ENCODE measurements around the gene BMAL1. TPM values are rescaled to one million over a fixed set of nuclear protein-coding genes. Genes with fewer than 3 reads are reported as not detected.

Gene BMAL1
- total RNA-seq, 1 experiment from 2014 or later, result 9.3 TPM

- Histone ChIP-seq H3K36me3 (no peaks in the 10 kb centered on the region), H3K9me3 (no peaks in the 10 kb centered on the region), H3K27me3 (peaks cover 14% of the 10 kb centered on the region), H3K4me3 (no peak overlapping the region)
- DNase-seq, result no peak
Measured at GRCh38 chr11:13280777-13281176, 3.2 kb downstream of the BMAL1 start.

- H3K9me3 ChIP-seq, result no peaks in the 10 kb centered on the region
- DNase-seq, result no peak
- no peak overlapping the region for H3K4me3 ChIP-seq
- H3K36me3 ChIP-seq, result no peaks in the 10 kb centered on the region
- peaks cover 5% of the 10 kb centered on the region; the same call in 1 of the 2 replicates for H3K27me3 ChIP-seq
Measured at GRCh38 chr11:13283636-13284035, 6.0 kb downstream of the BMAL1 start.

GRCh38 chr11:13284776-13285588 lies 7.4 kb downstream of the BMAL1 start:
- no peak overlapping the region for H3K4me3 ChIP-seq
- DNase-seq, result no peak
- H3K9me3 ChIP-seq, result no peaks in the 10 kb centered on the region
- no peaks in the 10 kb centered on the region for H3K36me3 ChIP-seq
- H3K27me3 ChIP-seq, result no peaks in the 10 kb centered on the region

- no peak for DNase-seq
- H3K9me3 ChIP-seq, result no peaks in the 10 kb centered on the region
- H3K36me3 ChIP-seq, result no peaks in the 10 kb centered on the region
- no peaks in the 10 kb centered on the region for H3K27me3 ChIP-seq
- no peak overlapping the region for H3K4me3 ChIP-seq
Measured at GRCh38 chr11:13286279-13286821, 8.8 kb downstream of the BMAL1 start.

GRCh38 chr11:13287036-13287435 lies 9.4 kb downstream of the BMAL1 start:
- DNase-seq, result no peak
- H3K4me3 ChIP-seq, result no peak overlapping the region
- no peaks in the 10 kb centered on the region for H3K36me3 ChIP-seq
- H3K27me3 ChIP-seq, result no peaks in the 10 kb centered on the region
- H3K9me3 ChIP-seq, result no peaks in the 10 kb centered on the region

- Histone ChIP-seq H3K27me3 (no peaks in the 10 kb centered on the region), H3K4me3 (no peak overlapping the region), H3K9me3 (no peaks in the 10 kb centered on the region), H3K36me3 (no peaks in the 10 kb centered on the region)
- DNase-seq, result no peak
Measured at GRCh38 chr11:13287681-13288080, 10.1 kb downstream of the BMAL1 start.

- H3K4me3 ChIP-seq, result no peak overlapping the region
- H3K36me3 ChIP-seq, result no peaks in the 10 kb centered on the region
- no peaks in the 10 kb centered on the region for H3K9me3 ChIP-seq
- H3K27me3 ChIP-seq, result no peaks in the 10 kb centered on the region
- no peak for DNase-seq
Measured at GRCh38 chr11:13288375-13289029, 10.9 kb downstream of the BMAL1 start.

GRCh38 chr11:13289081-13289480 lies 11.5 kb downstream of the BMAL1 start:
- H3K27me3 ChIP-seq, result no peaks in the 10 kb centered on the region
- H3K4me3 ChIP-seq, result no peak overlapping the region
- no peaks in the 10 kb centered on the region for H3K9me3 ChIP-seq
- peak; percentile 32 for DNase-seq
- H3K36me3 ChIP-seq, result no peaks in the 10 kb centered on the region

GRCh38 chr11:13290221-13290980 lies 12.8 kb downstream of the BMAL1 start:
- Histone ChIP-seq H3K27me3 (no peaks in the 10 kb centered on the region), H3K36me3 (no peaks in the 10 kb centered on the region), H3K9me3 (no peaks in the 10 kb centered on the region), H3K4me3 (no peak overlapping the region)
- no peak for DNase-seq

GRCh38 chr11:13291361-13291760 lies 13.8 kb downstream of the BMAL1 start:
- Histone ChIP-seq H3K36me3 (no peaks in the 10 kb centered on the region), H3K9me3 (no peaks in the 10 kb centered on the region), H3K27me3 (no peaks in the 10 kb centered on the region), H3K4me3 (no peak overlapping the region)
- no peak for DNase-seq

GRCh38 chr11:13291800-13292199 lies 14.2 kb downstream of the BMAL1 start:
- Histone ChIP-seq H3K27me3 (no peaks in the 10 kb centered on the region), H3K4me3 (no peak overlapping the region), H3K36me3 (no peaks in the 10 kb centered on the region), H3K9me3 (no peaks in the 10 kb centered on the region)
- DNase-seq, result no peak

- Histone ChIP-seq H3K36me3 (no peaks in the 10 kb centered on the region), H3K9me3 (no peaks in the 10 kb centered on the region), H3K4me3 (no peak overlapping the region), H3K27me3 (no peaks in the 10 kb centered on the region)
- no peak for DNase-seq
Measured at GRCh38 chr11:13292970-13293369, 15.4 kb downstream of the BMAL1 start.

- no peaks in the 10 kb centered on the region for H3K36me3 ChIP-seq
- H3K9me3 ChIP-seq, result no peaks in the 10 kb centered on the region
- no peak for DNase-seq
- H3K27me3 ChIP-seq, result no peaks in the 10 kb centered on the region
- no peak overlapping the region for H3K4me3 ChIP-seq
Measured at GRCh38 chr11:13294178-13294577, 16.6 kb downstream of the BMAL1 start.

GRCh38 chr11:13294771-13295579 lies 17.4 kb downstream of the BMAL1 start:
- no peaks in the 10 kb centered on the region for H3K36me3 ChIP-seq
- H3K4me3 ChIP-seq, result no peak overlapping the region
- H3K27me3 ChIP-seq, result no peaks in the 10 kb centered on the region
- H3K9me3 ChIP-seq, result no peaks in the 10 kb centered on the region
- DNase-seq, result no peak

- no peaks in the 10 kb centered on the region for H3K9me3 ChIP-seq
- no peak overlapping the region for H3K4me3 ChIP-seq
- no peak for DNase-seq
- no peaks in the 10 kb centered on the region for H3K27me3 ChIP-seq
- no peaks in the 10 kb centered on the region for H3K36me3 ChIP-seq
Measured at GRCh38 chr11:13297308-13297916, 19.8 kb downstream of the BMAL1 start.

GRCh38 chr11:13297917-13298356 lies 20.3 kb downstream of the BMAL1 start:
- DNase-seq, result no peak
- H3K27me3 ChIP-seq, result no peaks in the 10 kb centered on the region
- H3K9me3 ChIP-seq, result no peaks in the 10 kb centered on the region
- H3K4me3 ChIP-seq, result no peak overlapping the region
- H3K36me3 ChIP-seq, result no peaks in the 10 kb centered on the region

All from MG63 (cell line).